Measurements from ENCODE around the gene MET.
A peak's percentile ranks its signal among the peaks of the same experiment; 100 is the strongest.
"Not testable (repeated sequence)": the region's sequence is repeated elsewhere in the genome, so short reads cannot be mapped to it uniquely, and the experiment has no call there.

MET gene

DNA sequence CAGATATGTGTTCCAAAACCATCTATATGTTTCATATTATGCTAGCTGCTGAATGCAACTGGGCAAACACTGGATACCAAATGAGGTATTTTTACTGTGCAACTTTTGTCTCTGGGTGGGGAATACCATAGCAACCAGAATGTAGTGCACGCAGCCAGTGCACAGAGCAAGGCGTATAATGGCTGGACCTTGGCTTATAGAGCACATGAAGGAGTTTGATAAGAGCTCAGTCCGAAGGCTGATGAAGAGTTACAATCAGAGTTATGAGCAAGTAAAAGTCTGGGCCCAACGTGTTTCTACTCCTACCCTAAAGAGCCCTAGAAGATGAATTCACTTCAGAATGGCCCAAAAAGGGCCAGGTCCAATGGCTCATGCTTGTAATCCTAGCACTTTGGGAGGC lies 82.2 kb downstream of the MET start:
- no peak for DNase-seq

- no peak for DNase-seq
Measured at GRCh38 chr7:116757283-116757682, 85.3 kb downstream of the MET start.

DNA sequence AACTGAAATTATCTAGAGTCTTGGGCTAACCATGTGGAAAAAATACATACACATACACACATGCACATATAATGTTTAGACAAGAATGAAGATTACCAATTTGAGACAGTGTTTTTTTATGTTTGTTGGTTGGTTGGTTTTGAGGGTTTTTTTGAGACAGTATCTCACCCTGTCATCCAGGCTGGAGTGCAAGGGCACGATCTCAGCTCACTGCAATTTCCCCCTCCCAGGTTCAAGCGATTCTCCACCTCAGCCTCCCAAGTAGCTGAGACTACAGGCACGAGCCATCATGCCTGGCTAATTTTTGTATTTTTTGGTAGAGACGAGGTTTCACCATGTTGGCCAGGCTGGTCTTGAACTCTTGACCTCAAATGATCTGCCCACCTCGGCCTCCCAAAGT lies 87.6 kb downstream of the MET start:
- DNase-seq: not testable (repeated sequence)

DNA sequence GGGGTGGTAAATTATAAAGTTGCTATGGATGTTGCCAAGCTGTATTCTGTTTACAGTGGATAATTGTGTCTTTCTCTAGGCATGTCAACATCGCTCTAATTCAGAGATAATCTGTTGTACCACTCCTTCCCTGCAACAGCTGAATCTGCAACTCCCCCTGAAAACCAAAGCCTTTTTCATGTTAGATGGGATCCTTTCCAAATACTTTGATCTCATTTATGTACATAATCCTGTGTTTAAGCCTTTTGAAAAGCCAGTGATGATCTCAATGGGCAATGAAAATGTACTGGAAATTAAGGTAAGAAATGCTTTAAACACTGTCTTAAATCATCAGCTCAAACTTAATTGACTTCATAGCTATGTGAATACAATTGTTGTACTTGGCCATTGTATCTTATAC lies 91.0 kb downstream of the MET start:
- peak; percentile 69 for DNase-seq

DNA sequence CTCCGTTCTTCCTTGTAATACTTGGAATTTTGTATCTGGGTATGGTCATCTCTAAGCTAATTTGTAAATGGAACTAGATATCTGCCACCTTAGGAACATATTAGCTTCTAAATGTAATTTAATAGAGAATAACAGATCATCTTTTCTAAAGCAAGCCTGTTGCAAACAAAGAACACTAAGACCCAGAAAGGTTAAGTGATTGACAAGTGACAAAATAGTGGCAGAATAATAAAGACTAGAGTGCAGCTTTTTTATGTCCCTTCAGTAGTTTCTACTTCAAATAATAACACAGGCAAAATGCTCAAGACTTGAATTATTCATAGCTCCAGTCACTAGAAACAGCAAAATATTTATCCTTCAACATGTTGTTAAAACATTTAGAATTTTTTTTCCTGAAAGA lies 91.7 kb downstream of the MET start:
- no peak for DNase-seq

GRCh38 chr7:116766881-116767280 lies 94.9 kb downstream of the MET start:
- no peak for DNase-seq

DNA sequence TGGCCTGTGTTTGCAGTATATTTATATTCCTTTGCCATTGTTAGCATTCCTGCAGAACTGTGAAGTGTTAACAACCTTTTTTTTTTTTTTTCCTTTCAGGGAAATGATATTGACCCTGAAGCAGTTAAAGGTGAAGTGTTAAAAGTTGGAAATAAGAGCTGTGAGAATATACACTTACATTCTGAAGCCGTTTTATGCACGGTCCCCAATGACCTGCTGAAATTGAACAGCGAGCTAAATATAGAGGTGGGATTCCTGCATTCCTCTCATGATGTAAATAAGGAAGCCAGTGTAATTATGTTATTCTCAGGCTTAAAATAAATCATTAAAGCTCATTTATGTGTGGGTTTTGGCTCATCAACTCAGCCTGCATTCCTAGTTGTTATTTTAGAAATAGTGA lies 97.5 kb downstream of the MET start:
- no peak for DNase-seq

DNA sequence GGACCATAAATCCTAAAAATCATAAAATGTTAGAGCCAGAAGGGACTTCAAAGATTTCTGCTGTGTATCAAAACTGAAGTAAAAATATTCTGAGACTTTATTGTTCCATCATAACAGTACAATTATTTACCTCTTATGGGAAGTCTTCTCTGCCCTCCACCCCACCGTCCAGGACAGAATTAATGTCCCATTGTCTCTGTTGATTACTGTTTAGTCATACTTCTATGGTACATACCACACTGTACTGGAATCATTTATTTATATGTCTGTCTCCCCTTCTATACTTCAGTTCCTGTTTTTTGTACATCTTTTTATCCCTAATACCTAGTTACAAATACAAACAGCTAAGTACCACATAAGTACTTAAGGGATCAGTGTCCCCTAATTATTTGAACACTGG lies 98.9 kb downstream of the MET start:
- DNase-seq: no peak

GRCh38 chr7:116771640-116772039 lies 99.6 kb downstream of the MET start:
- DNase-seq: no peak

GRCh38 chr7:116772423-116772863 lies 100.4 kb downstream of the MET start:
- DNase-seq: no peak

DNA sequence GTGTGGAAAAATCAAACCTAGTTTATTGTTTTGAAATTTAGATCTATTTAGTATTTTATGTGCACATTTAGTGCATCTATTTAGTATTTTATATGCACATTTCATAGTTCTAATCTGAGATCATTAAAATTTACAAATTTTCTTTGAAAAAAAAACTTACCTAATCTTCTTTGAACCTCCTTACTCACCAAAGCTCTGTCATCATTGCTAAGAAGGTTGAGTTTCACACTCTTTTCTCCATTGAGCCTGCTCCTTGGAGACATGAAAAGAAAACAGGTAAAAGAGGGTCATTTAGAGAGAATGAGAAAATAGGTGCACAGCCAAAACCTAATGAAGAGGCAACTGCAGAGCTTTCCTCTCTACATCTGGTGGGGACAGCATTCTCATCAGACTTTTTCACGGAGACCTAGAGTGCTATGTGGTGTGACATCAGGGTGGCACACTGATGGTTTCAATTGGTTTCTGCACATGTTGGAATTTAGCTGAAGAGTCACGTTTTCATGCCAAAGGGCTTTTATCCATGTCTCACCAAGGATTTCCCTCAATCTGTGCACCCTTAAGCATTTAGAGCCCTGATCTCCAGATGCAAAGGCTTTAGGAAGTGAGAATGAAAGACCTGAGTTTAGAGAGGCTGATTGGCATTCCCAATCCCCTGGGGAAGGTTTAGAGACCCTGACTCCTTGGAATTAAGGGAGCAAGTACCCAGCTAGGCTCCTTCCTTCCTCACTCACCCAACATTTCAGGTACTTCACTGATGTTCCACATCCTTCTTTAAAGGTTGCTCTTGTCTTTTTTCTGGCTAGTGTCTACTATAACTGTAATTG lies 101.1 kb downstream of the MET start:
- DNase-seq: no peak

GRCh38 chr7:116776046-116776445 lies 104.0 kb downstream of the MET start:
- DNase-seq: no peak

DNA sequence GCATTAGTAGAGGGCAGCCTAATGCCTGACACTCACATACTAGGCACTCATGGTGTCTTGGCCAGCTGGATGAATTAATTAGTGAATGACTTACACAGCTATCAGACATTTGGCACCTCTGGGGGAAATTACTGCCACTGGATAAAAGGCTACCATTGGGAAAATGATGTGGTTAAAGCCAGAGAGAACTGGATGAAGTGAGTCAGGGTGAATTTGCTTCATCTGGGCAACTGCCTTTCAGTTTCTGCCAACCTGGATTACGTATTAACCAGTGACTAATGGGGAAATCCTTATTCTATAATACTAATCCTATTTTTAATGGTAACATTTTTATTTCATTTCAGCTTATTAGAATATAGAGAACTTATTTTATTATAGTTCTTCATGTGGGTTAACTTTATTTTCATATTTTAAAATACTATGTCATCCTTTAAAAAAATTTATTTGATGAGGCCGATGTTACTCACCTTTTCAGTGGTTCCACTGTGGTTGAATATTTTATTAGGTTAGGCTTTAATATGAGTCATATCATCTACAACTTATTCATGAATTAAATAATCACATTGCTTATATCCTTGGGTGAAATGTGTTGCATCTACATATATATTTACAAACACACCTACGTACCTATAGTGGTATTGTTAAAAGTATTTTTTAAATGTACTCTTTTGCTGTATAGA lies 104.8 kb downstream of the MET start:
- DNase-seq: no peak

GRCh38 chr7:116777651-116778281 lies 105.8 kb downstream of the MET start:
- no peak for DNase-seq

GRCh38 chr7:116779216-116779615 lies 107.2 kb downstream of the MET start:
- no peak for DNase-seq

GRCh38 chr7:116779931-116780330 lies 107.9 kb downstream of the MET start:
- DNase-seq: no peak

DNA sequence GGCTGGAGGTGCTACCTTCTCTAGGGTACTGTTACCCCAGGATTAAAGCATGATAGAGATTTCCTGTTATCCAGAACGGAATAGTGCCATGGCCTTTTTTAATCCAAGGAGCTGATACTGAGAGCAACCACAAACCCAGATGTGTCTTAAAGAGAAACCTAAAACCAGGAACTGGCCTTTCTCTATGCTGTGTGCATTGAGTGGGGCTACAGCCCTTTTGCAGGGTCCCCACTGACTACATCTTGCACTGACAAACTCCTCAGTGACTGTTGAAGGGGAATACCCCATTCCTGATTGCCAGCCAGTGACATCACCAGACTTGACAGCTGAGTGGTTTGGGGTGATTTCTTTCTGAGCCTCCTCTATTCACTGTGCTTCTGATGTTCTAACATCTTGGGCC lies 108.5 kb downstream of the MET start:
- DNase-seq: no peak

DNA sequence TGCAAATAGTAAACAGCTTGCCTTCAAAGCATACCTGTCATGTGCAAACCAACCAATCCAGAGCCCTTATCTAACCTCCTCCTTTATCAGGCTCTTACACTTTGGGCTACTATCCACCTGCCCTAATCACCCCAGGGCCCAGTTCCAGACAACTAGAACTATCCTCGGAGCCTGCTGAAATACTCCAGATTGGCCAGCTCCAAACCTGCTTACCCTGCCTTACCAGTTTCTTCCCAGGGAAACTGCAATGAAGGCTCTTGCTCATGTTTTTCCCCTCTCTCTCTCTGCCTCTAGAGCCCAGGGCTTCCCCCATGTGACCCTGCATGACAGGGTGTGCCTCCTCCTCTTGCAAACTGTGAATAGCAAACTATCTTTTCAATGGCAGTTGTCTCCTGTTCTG lies 109.0 kb downstream of the MET start:
- no peak for DNase-seq

- DNase-seq: no peak
Measured at GRCh38 chr7:116781584-116781983, 109.6 kb downstream of the MET start.

- DNase-seq: no peak
Measured at GRCh38 chr7:116782177-116782711, 110.2 kb downstream of the MET start.

GRCh38 chr7:116783666-116784318 lies 111.8 kb downstream of the MET start:
- no peak for DNase-seq

GRCh38 chr7:116784647-116785046 lies 112.7 kb downstream of the MET start:
- no peak for DNase-seq

DNA sequence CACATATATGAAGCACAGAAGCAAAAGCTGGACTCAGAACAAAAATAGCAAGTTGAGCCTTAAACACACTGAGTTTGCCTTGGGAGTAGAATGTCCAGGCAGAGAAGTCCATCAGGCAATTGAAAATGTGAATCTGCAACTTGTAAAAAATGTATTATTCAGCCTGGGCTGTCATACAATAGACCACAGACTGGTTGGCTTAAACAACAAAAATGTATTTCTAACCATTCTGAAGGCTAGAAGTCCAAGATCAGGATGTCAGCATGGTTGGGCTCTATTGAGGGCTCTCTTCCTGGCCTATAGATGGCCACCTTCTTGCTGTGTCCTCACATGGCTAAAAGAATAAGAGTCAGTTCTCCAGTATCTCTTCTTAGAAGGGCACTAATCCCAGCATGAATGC lies 113.8 kb downstream of the MET start:
- DNase-seq: no peak
